GM04503 (cell line): ENCODE data around the gene PLCB1.

ENCODE experiments used
- DNase-seq: peaks from one replicate; pipeline ENCODE4 v3.0.0-alpha.2; 2012; ENCODE audit warnings: low read depth

Gene PLCB1

GRCh38 chr20:8507231-8507630 is 375.2 kb downstream of the PLCB1 start:
- DNase-seq: no peak

DNA sequence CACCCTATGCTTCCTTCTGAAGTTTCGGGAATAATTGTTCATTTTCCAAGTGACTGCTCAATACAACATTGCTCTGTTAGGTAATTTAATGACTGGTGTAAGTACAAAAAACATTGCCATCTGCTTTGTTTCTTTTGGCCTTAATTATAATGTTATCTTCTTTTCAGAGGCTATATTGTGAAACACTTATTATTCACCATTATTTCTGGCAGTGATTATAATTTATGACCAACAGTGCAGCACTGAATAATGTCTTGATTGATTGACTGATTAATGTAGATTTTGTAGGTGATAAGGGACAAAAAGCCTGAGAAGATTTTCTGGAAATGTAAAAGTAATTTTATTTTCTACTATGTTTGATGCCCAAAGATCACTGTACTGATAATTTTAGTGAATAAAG is 377.7 kb downstream of the PLCB1 start:
- no peak for DNase-seq

DNA sequence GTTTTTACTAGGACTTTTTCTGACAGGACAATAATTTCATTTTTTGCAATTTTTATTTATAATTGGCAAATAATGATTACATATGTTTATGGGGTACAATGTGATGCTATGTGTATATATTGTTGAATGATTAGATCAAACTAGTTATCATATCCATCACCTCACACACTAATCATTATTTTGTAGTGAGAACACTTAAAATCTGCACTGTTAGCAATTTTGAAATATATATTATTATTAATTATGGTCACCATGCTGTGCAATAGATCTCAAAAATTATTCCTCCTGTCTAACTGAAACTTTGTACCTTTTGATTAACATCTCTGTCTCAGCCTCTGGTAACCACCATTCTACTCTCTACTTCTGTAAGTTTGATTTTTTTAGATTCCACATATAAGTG is 378.7 kb downstream of the PLCB1 start:
- no peak for DNase-seq

GRCh38 chr20:8512003-8512402 is 379.9 kb downstream of the PLCB1 start:
- DNase-seq: no peak

GRCh38 chr20:8515810-8516435 is 383.9 kb downstream of the PLCB1 start:
- no peak for DNase-seq

GRCh38 chr20:8518878-8519277 is 386.8 kb downstream of the PLCB1 start:
- no peak for DNase-seq

DNA sequence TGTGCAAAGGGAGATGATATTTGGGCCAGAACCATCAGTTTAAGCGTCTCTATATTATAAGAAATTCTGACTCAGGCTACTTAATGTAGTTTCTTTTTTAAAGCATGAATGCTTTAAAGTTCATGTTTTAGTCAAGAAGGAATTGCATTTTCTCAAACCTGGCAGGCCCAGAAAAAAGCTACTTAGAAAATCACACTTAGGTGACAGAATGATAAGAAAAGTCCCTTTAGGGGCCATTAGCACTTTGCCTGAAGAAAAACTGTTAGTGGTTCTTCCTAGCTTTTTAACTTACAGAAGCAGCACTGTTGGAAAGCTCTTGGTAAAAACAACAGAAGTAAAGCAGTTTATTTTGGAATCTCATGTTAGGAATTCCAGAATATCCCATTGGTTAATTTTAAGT is 387.8 kb downstream of the PLCB1 start:
- no peak for DNase-seq

GRCh38 chr20:8522168-8522567 is 390.1 kb downstream of the PLCB1 start:
- no peak for DNase-seq

GRCh38 chr20:8523684-8524083 is 391.6 kb downstream of the PLCB1 start:
- DNase-seq: no peak

- no peak for DNase-seq
Measured at GRCh38 chr20:8524101-8525016, 392.3 kb downstream of the PLCB1 start.

- no peak for DNase-seq
Measured at GRCh38 chr20:8525017-8525343, 392.9 kb downstream of the PLCB1 start.

- DNase-seq: no peak
Measured at GRCh38 chr20:8526610-8527009, 394.5 kb downstream of the PLCB1 start.

GRCh38 chr20:8527998-8528723 is 396.1 kb downstream of the PLCB1 start:
- DNase-seq: no peak

GRCh38 chr20:8530022-8530421 is 398.0 kb downstream of the PLCB1 start:
- DNase-seq: no peak

GRCh38 chr20:8532169-8532568 is 400.1 kb downstream of the PLCB1 start:
- DNase-seq: no peak

- no peak for DNase-seq
Measured at GRCh38 chr20:8534368-8535160, 402.5 kb downstream of the PLCB1 start.

DNA sequence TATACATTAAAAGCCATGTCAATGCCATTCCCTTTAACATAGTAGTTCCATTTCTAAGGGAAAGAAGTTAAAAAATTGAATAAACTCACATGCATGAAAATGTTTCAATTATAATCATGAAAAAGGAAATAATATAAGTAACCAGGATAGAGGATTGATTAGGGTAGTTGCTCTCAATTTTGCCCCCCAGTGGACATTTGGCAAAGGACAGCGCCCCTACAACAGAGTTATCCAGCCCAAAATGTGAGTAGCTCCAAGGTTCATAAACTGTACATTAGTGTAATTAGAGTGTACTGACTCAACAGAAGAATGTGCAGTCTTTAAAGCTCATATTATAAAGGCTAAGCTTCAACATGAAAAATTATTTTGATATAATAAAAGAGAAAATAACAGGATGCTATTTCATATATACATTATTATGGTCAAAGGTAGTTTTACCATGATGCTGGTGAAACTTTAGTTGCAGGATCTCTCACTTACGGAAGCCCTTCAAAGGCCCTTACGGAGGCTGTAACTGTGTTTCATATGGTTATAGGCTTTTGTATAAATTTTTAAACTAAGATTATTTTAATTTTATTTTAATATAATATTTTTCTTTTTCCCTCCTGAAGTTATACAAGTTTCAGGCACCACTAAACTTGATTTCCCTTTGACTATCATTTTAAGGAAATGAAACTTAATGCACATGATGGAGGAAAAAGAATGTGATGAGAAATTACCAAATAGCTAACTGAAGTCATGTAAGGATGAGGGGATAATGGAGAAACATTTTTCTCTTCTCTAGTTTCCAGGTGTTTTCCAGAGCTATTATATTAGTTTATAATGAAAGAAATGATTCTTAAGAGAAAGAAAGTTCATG is 403.6 kb downstream of the PLCB1 start:
- no peak for DNase-seq

DNA sequence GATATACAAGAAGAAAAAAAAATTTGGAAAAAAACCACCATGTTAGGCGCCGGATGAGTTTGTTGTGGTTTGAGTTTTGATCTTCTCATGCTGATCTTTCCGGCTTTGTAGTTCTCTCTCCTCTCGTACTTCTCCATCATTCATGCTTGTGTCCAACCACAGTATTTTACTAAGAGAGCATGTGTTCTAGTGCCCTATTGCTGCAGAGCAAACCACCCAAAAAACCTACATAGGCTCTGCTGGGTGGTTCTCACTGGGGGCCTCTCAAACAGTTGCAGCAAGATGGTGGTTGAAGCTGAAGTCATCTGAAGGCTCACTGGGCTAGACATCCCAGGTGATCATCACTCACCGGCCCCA is 404.2 kb downstream of the PLCB1 start:
- DNase-seq: no peak

- no peak for DNase-seq
Measured at GRCh38 chr20:8540466-8540865, 408.4 kb downstream of the PLCB1 start.

GRCh38 chr20:8542110-8542486 is 410.0 kb downstream of the PLCB1 start:
- no peak for DNase-seq

DNA sequence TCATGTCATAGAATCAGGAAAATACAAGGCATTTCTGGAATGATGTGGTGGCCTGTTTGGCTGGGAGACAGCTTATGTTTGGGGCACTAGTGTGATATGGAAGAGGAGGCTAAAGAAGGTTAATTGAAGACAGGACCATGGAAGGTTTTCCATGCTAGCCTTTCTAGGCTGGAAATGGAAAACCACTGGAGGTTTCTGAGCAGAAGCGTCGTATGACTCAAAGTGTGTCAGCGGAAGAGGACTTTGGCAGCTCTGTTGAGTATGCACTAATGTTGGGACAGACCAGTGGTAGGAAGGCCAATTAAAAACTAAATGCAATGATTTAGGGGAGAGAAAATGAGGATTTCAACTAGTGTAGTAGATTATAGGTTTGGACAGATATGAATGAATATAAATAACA is 413.1 kb downstream of the PLCB1 start:
- DNase-seq: no peak
